ENCODE data around the gene BRD1. TPM values are rescaled to one million over a fixed set of nuclear protein-coding genes. Genes with fewer than 3 reads are reported as not detected.

Gene BRD1
- total RNA-seq, 1 donor from 2014 or later: 37.4 TPM

- no peaks in the 10 kb centered on the region for H3K36me3 ChIP-seq
- H3K27ac ChIP-seq: peak overlapping the region; percentile 69
- ATAC-seq (peak; percentile 86 to 93), DNase-seq (peak; percentile 50)
- no peak overlapping the region for H3K4me3 ChIP-seq
- no peaks in the 10 kb centered on the region for H3K9me3 ChIP-seq
- H3K27me3 ChIP-seq (ENCODE audit: low read depth): no peaks in the 10 kb centered on the region
- intact Hi-C loops (cut with DNase I): no loop called here
- no peaks in the 10 kb centered on the region for H3K4me1 ChIP-seq
- TF ChIP-seq, protein P1, sequence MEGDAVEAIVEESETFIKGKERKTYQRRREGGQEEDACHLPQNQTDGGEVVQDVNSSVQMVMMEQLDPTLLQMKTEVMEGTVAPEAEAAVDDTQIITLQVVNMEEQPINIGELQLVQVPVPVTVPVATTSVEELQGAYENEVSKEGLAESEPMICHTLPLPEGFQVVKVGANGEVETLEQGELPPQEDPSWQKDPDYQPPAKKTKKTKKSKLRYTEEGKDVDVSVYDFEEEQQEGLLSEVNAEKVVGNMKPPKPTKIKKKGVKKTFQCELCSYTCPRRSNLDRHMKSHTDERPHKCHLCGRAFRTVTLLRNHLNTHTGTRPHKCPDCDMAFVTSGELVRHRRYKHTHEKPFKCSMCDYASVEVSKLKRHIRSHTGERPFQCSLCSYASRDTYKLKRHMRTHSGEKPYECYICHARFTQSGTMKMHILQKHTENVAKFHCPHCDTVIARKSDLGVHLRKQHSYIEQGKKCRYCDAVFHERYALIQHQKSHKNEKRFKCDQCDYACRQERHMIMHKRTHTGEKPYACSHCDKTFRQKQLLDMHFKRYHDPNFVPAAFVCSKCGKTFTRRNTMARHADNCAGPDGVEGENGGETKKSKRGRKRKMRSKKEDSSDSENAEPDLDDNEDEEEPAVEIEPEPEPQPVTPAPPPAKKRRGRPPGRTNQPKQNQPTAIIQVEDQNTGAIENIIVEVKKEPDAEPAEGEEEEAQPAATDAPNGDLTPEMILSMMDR (IDR thresholded peaks at IDR 0.05): no peak
Measured at GRCh38 chr22:49833340-49834007, 5.8 kb upstream of the BRD1 start.

- intact Hi-C loops (cut with DNase I): no loop called here
- Histone ChIP-seq H3K27me3 (ENCODE audit: low read depth) (no peaks in the 10 kb centered on the region), H3K4me1 (peaks cover 19% of the 10 kb centered on the region), H3K4me3 (no peak overlapping the region), H3K27ac (no peak overlapping the region), H3K36me3 (peaks cover 7% of the 10 kb centered on the region), H3K9me3 (no peaks in the 10 kb centered on the region)
- TF ChIP-seq, protein P1 (IDR thresholded peaks at IDR 0.05): no peak
- ATAC-seq: no peak
- peak; percentile 38 for DNase-seq
Measured at GRCh38 chr22:49829044-49829853, 1.6 kb upstream of the BRD1 start.

GRCh38 chr22:49828599-49828965 lies 909 bp upstream of the BRD1 start:
- Histone ChIP-seq H3K27ac (no peak overlapping the region), H3K4me3 (no peak overlapping the region), H3K27me3 (ENCODE audit: low read depth) (no peaks in the 10 kb centered on the region), H3K9me3 (no peaks in the 10 kb centered on the region), H3K36me3 (peaks cover 12% of the 10 kb centered on the region), H3K4me1 (peaks cover 19% of the 10 kb centered on the region)
- ATAC-seq (no peak), DNase-seq (no peak)
- intact Hi-C loops (cut with DNase I): no loop called here
- TF ChIP-seq, protein P1 (IDR thresholded peaks at IDR 0.05): no peak

DNA sequence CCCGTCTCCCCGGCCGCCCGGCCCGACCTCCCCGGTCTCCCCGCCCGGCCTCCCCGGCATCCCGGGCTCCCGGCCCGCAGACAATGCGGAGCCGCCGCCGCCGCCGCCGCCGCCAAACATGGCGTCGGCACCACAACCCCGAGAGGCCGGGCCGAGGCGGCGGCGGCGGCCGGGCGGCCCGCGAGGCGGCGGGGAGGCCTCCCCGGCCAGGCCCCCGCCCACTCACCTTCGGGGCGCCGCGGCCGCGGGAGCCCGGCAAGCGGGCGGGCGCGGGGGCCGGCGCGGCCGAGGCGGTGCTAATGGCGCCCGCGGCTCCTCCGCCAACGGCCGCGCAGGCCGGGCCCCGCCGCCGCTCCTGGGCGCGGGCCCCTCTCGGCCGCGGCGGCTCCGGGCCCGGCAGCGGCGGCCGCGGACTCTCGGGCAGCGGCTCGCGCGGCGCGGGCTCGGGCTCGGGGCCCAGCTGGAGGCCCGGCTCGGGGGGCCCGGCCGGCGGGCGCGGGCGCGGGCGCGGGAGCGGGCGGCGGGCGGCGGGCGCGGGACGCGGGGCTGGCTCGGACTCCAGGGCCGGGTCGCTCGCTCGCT lies 311 bp downstream of the BRD1 start:
- ATAC-seq (peak; percentile 6 to 36), DNase-seq (no peak)
- intact Hi-C loops (cut with DNase I): no loop called here
- Histone ChIP-seq H3K27me3 (ENCODE audit: low read depth) (no peaks in the 10 kb centered on the region), H3K36me3 (peaks cover 24% of the 10 kb centered on the region), H3K4me3 (peak overlapping the region; percentile 77), H3K27ac (peak overlapping the region; percentile 84), H3K4me1 (peaks cover 19% of the 10 kb centered on the region), H3K9me3 (no peaks in the 10 kb centered on the region)
- TF ChIP-seq, protein P1 (IDR thresholded peaks at IDR 0.05): no peak

GRCh38 chr22:49826603-49827270 lies 936 bp downstream of the BRD1 start:
- Histone ChIP-seq H3K4me1 (peaks cover 19% of the 10 kb centered on the region), H3K27ac (peak overlapping the region; percentile 84), H3K27me3 (ENCODE audit: low read depth) (no peaks in the 10 kb centered on the region), H3K9me3 (no peaks in the 10 kb centered on the region), H3K36me3 (peaks cover 31% of the 10 kb centered on the region), H3K4me3 (peak overlapping the region; percentile 77)
- peak; percentile 80 for DNase-seq
- ATAC-seq: peak; percentile 76 to 81
- intact Hi-C loops (cut with DNase I): no loop called here
- TF ChIP-seq, protein P1 (IDR thresholded peaks at IDR 0.05): no peak

Measured in lower lobe of right lung (tissue), 2 donors.